Epidermal melanocyte (primary cell): ENCODE data around the gene CCN5.
A peak's percentile ranks its signal among the peaks of the same experiment; 100 is the strongest.

ENCODE experiments used
- DNase-seq: peaks from one replicate; pipeline ENCODE4 v3.0.0; 2011; ENCODE audit warnings: low spot score; ENCODE audit not compliant: insufficient read length

CCN5 gene

DNA sequence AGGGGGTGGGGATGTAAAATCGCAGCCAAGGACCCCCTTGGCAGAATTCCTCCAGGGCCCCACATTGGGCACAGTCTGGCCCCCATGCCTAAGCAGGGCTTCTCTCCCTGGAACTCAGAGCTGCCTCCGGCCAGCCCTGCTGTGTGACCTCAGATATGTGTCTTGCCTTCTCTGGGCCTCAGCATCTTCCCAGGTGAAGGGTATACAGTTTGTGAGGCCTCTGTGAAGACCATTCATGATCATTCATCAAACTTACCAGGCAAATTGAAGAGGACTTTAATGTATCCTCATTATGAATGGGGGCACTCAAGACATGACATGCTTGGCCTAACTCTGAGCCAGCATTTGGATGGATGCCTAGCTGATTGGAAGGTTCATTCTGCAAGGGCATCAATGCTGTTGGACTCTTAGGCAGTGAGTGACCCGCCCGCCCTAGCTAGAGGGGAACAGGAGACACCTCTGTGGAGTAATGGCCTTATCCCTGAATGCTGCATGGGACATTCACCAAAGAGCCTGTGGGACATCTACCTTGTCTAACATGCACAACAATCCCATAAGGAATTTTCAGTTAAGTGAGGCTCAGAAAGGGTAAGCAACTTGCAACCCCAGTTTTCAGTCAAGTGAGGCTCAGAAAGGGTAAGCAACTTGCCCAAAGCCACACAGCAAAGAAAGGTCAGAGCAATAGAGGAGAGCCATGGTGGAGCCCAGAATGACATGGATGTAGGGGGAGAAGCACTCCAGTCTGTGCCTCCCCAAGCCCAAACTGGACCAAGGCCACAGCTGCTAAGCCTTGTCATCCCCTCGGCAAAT is 535 bp downstream of the CCN5 start:
- no peak for DNase-seq

GRCh38 chr20:44716309-44717106 is 1.3 kb downstream of the CCN5 start:
- no peak for DNase-seq

DNA sequence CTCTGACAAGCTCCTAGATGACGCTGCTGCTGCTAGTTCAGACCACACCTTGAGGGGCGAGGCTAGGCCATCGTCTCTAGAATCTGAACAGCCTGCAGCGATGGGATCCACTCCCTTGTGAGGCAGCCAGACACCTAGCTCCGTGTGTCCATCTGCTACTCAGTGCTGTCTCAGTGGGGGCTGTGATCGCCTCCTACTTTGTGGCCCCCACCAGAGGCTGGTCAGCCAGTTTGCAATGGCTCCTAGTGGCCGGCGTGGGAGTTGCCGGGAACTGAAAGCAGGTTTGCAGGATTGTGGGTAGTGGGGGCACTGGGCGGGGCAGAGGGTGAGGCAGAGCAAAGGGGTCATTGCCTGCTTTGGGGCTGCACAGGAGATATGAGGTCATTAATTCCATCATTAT is 2.8 kb downstream of the CCN5 start:
- DNase-seq = no peak

GRCh38 chr20:44719841-44720240 is 4.7 kb downstream of the CCN5 start:
- DNase-seq = no peak

DNA sequence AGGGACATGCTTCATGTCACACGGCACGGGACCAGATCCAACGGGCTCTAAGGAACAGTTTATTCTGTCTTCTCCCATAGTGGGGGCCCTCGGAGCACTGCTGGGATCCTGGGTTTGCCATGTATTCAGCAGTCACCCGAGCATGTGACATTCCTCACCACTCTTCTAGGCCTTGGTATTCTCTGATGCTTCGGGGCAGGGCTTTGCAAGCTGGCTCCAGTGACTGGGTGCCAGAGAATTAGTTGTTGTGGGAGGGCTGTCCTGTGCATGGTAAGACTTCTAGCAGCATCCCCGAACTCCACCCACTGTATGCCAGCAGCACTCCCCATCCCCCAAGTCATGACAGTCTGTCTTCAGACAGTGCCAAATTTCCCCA is 5.4 kb downstream of the CCN5 start:
- DNase-seq = peak; percentile 97

GRCh38 chr20:44720997-44721784 is 6.0 kb downstream of the CCN5 start:
- peak; percentile 41 for DNase-seq

DNA sequence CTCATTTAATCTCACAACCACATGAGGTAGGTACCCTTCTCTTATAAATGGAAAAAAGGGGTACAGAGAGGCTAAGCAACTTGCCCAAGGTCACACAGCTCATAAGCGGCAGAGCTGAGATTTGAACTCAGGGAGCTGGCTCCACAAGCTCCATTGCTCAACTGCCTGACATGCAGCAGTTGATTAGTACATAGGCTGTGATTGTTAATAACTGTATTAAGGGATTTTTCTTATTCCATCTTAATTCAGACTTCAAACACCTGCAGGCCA is 6.6 kb downstream of the CCN5 start:
- no peak for DNase-seq

DNA sequence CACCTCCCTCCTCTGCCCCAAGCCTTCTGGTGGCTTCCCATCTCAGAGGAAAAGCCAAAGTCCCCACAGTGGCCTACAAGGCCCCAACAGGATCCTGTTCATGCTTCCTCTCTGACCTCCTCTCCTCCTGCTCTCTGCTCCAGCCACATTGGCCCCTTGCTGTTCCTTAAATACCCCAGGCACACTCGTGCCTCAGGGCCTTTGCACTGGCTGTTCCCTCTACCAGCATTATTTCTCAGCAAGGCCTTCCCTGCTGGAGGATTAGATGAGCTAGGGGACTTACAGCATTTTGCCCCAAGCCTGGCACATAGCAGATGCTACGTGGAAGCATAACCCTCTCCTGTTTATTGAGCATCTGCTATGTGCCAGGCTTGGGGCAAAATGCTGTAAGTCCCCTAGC is 7.8 kb downstream of the CCN5 start:
- no peak for DNase-seq

DNA sequence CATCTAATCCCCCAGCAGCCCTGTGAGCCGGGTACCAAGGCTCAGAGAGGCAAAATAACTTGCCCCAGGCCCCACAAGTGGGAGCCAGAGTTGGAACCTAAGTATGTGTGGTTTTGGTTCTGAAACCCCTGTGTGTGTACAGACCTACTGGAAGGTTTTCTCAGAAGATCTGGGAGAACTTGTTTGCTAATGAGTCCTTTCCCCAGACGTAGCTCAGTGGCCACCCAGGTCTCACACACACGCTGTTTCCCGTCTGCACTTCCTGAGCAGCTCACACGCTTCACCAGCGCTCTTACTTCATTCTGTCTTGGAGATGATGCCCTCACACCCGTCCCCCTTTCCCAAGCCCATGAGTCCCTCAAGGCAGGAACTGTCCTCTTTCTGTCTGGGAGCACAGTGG is 8.2 kb downstream of the CCN5 start:
- no peak for DNase-seq

- no peak for DNase-seq
These were observed 8.7 kb downstream of the CCN5 start for GRCh38 chr20:44723798-44724362.

DNA sequence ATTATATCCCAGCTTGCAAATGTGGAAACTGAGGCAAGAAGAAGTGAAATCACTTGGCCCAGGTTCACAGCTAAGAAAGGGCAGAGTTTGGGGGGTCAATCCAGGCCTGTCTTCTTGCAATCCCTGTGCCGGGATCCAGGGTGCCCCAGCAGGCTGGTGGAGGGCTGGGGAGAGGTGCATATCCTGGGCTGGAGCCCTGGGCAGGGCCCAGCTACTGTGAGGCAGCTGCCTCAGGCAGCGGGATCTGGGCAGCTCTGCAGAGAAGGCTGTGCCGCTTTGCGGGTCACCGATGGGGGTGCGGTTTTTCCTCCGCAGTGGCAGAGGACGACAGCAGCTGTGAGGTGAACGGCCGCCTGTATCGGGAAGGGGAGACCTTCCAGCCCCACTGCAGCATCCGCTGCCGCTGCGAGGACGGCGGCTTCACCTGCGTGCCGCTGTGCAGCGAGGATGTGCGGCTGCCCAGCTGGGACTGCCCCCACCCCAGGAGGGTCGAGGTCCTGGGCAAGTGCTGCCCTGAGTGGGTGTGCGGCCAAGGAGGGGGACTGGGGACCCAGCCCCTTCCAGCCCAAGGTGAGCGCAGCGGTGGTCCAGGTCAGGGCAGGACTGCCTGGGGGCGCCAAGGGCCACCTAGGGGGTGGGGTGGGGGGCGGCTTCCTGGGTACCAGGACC is 9.4 kb downstream of the CCN5 start:
- DNase-seq = no peak

DNA sequence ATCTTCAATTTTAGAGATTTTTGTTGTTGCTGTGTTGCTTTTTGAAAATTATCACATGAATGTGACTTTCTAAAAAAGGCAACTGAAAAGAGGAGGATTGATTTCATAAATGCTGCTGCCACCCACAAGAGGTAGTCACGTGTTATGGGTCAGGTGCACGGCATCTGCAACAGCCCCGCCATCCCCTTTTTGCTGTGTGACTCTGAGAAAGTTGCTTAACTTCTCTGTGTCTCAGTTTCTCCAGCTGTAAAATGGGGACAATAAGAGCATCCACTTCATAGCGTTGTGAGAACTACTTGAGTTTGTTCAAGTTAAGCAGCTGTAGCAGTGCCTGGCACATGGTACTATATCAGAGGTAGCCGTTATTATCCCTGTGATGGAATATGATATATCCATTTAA is 10.7 kb downstream of the CCN5 start:
- DNase-seq = no peak

DNA sequence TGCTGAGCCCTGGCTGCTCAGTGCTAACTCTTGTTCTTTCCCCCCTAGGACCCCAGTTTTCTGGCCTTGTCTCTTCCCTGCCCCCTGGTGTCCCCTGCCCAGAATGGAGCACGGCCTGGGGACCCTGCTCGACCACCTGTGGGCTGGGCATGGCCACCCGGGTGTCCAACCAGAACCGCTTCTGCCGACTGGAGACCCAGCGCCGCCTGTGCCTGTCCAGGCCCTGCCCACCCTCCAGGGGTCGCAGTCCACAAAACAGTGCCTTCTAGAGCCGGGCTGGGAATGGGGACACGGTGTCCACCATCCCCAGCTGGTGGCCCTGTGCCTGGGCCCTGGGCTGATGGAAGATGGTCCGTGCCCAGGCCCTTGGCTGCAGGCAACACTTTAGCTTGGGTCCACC is 11.9 kb downstream of the CCN5 start:
- DNase-seq = no peak

GRCh38 chr20:44727651-44728050 is 12.5 kb downstream of the CCN5 start:
- no peak for DNase-seq

GRCh38 chr20:44728801-44729443 is 13.8 kb downstream of the CCN5 start:
- peak; percentile 94 for DNase-seq

GRCh38 chr20:44730441-44730840 is 15.3 kb downstream of the CCN5 start:
- no peak for DNase-seq

- DNase-seq = no peak
These were observed 16.5 kb downstream of the CCN5 start for GRCh38 chr20:44731657-44732056.

GRCh38 chr20:44732327-44732726 is 17.2 kb downstream of the CCN5 start:
- DNase-seq = no peak

GRCh38 chr20:44733341-44734069 is 18.3 kb downstream of the CCN5 start:
- peak; percentile 62 for DNase-seq

- DNase-seq = peak; percentile 57
These were observed 19.8 kb downstream of the CCN5 start for GRCh38 chr20:44734938-44735337.
